Anterior cingulate cortex (tissue), 58 donors: ENCODE measurements around the gene FGF4.

Experiments
- DNase-seq, 58 donors: peaks; one replicate each; lab custom pipeline; 2025; lab: John Stamatoyannopoulos, UW

The FGF4 gene

DNA sequence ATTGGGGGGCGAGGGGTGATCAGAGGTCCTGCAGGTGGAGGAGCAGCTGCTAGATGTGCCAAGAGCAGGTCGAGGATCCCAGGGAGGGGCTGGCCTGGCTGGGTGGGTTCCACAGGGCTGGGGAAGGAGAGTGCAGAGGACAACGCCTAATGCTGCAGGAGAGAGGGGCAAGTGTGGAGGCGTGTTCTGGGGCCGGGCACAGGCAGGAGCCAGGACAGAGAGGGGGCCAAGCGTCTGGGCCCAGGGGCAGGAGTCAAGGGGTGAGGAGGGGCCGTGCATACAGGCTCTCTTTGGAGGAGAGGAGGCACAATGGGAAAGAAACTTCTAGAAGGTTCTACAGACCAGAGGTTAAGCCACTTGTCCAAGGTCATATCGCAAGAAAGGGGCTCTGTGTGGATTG is 44.6 kb downstream of the FGF4 start:
- no peak for DNase-seq

DNA sequence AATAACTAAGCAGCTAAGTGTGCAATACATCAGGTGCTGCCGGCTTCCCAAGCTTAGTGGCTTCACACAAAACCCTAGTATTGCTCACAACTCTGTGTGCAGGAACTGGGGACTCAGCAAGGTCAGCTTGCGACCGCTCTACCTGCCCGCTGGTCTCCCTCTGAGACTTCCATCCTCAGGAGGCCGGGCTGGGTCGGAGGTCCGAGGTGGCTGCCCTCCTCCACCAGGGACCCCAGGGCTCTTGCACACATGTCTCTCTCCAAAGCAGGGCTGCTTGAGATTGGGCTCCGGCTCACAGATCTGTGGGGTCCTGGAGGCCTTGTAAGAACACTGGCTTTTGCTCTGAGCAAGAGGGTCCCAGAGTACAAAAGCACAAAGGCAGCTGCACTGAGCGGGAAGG is 45.9 kb downstream of the FGF4 start:
- no peak for DNase-seq

DNA sequence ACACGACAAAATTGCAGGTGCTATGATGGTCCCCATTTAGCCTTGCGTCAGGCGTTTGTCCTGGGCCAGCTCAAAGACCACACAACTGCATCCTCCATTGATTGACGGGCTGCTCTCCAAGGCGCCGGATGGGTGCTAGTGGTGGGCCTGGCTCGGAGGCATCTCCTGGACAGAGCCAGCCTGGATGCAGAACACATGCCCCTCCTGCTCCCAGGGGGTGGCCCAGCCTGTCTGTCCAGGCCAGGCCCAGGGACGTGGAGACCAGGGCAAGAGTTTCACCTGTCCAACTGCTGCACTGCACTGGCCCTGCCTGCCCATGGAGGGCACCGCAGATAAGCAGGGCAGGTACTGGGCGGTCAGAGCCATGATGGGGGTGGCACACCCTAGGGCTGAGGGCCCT is 47.9 kb downstream of the FGF4 start:
- DNase-seq, result no peak

DNA sequence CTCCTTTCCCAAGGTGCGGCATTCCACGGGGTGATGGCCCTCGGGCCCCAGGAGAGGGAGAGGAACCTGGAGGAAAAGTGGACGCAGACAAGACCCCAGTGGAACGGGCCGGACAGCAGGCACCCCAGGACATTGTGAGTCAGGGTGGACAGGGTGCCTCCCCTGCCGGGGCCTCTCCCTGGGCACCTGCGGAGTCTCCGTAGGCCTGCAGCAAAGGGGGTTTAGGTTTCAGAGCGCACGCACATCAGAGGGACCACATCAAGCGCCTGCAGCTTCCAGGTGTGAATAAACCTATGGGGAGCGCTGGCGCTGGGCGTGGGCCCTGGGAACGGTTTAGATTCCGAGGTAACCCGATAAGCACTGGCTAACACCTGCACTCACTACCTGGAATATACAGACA is 48.7 kb downstream of the FGF4 start:
- no peak for DNase-seq

DNA sequence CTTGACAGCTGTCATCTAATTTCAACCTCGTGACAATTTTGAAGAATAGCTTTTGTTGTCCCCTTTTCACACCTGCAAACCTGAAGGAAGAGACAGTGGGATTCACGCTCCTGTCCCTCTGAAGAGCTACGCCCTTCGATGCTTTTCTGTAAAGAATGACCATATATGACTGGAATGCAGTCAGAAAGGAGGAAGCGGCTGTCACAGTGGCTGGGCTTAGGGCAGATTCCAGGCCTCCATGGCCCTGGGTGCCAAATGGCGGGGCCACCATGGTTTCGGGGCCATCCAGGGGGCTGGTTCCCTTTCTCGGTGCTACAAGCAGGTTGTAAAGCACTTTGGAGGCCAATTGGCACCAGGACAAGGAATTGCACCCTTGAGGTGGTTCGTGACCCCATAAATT is 49.1 kb downstream of the FGF4 start:
- DNase-seq, result no peak

DNA sequence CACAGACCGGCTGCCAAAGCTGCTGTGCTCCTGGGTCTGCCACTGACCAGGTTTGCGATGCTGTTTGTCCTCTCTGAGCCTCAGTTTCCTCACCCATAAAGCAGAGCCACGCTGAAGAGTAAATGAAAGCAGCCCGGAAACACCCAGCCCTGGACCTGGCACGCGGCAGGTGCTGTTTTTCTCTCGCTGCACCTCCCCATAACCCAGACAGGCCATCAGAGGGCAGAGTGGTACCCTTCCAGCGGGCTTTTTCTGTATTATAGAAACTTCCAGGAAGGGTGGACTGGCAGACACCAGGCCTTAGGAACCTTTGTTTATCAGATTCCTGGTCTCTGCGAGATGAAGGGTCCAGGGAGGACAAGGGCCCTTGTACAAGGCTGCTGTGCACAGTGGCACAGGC is 53.4 kb downstream of the FGF4 start:
- no peak for DNase-seq

DNA sequence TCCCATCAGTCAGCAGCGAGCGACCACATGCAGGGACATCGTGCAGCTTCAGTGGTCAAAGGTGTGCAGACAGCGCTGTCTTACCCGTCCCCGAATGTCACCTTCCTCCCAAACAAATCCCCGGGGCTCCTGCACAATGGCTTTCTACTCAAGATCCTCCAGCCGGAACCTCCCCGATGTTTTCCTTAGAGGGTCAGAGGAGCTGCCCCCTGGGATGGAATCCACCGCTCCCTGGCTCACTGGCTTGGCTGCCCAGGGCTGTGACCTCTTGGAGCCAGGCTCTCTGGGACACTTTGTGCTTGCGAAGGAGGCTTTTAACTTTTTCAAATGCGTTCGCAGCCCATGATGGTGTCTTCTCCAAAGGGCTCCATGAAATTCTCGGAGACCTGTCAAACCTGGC is 54.0 kb downstream of the FGF4 start:
- DNase-seq, result no peak
